Coronary artery (tissue), 2 donors: ENCODE measurements around the gene PERM1.
"Not testable (repeated sequence)": the region's sequence is repeated elsewhere in the genome, so short reads cannot be mapped to it uniquely, and the experiment has no call there.

Source experiments
- DNase-seq: peaks from one replicate; pipeline ENCODE4 v3.0.0-alpha.2; 2017; ENCODE audit warnings: low spot score
- H3K27ac ChIP-seq, 2 donors: fragments of 200-600 bp; sonication (generic); one replicate each; pipeline ENCODE4 v1.5.1; 2016 to 2019
- H3K4me3 ChIP-seq: fragments of 200-600 bp; sonication (generic); 2 replicates; pipeline ENCODE4 v1.5.1; 2016; ENCODE audit warnings: mild to moderate bottlenecking, moderate library complexity
- TF ChIP-seq, protein P1 (sequence below): fragments of 200-600 bp; sonication (generic); IDR thresholded peaks from one replicate; pipeline ENCODE4 v1.5.1; 2019; ENCODE audit warnings: antibody characterized with exemption

Gene PERM1

DNA sequence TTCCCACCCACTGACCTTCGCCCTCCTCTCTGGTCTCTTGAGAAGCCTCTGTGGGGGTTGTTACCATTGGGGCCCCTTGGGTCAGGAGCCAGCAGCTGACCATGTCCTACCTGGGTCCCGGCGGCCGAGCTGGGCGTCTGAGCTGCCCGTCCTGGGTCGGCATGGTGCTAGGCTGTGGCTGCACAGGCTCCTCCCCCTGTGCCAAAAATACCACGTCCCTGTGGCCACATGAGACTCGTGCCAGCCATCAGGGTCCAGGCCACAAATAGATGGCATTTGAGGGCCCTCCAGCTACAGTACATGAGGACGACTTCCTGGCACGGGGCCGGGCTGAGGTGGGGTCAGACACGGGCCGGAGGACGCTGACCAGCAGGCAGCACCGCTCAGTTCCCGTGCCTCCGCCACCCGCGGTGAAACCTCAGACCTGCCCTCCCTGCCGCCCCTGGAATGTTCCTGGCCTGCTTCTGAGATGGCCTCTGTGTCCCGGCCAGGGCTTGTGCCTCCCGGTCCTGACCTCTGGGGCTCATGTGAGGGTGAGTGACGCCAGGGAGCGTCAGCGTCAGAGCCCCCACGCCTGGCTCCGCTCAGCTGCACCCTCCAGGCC lies at the start of gene PERM1:
TSS of gene PERM1 (minus strand) at position 139 of the 604 bp plus-strand sequence. CDS start 1,064 bp downstream, outside the sequence.
- TF ChIP-seq, protein P1, sequence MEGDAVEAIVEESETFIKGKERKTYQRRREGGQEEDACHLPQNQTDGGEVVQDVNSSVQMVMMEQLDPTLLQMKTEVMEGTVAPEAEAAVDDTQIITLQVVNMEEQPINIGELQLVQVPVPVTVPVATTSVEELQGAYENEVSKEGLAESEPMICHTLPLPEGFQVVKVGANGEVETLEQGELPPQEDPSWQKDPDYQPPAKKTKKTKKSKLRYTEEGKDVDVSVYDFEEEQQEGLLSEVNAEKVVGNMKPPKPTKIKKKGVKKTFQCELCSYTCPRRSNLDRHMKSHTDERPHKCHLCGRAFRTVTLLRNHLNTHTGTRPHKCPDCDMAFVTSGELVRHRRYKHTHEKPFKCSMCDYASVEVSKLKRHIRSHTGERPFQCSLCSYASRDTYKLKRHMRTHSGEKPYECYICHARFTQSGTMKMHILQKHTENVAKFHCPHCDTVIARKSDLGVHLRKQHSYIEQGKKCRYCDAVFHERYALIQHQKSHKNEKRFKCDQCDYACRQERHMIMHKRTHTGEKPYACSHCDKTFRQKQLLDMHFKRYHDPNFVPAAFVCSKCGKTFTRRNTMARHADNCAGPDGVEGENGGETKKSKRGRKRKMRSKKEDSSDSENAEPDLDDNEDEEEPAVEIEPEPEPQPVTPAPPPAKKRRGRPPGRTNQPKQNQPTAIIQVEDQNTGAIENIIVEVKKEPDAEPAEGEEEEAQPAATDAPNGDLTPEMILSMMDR: no peak
- DNase-seq: no peak
- no peak within 1 kb of the TSS for H3K4me3 ChIP-seq
- H3K27ac ChIP-seq: peak within 1 kb of the TSS in 1 of 2 donors; percentile 3

DNA sequence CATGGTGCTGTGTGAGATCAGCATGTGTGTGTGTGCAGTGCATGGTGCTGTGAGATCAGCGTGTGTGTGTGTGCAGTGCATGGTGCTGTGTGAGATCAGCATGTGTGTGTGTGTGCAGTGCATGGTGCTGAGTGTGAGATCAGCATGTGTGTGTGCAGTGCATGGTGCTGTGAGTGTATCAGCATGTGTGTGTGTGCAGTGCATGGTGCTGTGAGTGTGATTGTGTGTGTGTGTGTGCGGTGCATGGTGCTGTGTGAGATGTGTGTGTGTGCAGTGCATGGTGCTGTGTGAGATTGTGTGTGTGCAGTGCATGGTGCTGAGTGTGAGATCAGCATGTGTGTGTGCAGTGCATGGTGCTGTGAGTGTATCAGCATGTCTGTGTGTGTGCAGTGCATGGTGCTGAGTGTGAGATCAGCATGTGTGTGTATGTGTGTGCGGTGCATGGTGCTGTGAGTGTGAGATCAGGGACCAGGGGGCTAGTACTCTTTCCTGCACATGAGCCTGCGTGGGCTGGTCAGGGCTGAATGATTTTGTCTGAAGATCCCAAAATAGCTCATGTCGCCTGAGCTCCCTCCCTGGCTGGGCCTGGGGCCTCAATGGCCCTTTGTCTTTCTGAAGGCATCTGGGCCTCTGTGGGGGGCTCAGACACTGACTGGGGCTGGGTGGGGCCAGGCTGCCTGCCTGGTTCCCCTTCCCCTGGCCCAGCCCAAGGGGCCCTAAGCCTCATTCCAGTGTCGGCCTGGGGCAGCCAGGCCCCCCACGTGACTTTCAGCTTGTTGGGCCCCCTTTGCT lies 49.2 kb upstream of the PERM1 start:
- H3K27ac ChIP-seq: not testable (repeated sequence)

DNA sequence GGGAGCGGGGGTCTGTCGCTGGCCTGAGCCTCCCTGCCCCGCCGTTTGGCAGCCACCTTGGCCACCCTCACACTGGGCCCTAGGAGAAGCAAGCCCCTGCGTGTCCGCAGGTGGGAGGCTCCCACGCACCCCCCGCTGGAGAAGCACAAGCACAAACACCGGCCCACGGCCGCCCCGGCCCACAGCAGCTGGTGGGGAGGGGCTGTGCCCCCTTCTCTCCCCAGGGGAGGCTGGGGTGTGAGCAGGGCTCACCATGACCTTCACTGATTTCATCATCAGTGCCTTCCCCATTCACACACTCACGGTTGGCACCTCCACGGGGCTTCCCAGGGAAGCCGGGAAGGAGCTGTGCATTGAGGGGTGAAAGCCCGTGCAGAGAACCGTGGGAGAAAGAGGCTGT lies 45.9 kb upstream of the PERM1 start:
- Histone ChIP-seq H3K4me3 (no peak overlapping the region), H3K27ac (no peak overlapping the region)
- no peak for DNase-seq
- TF ChIP-seq, protein P1: no peak

More for the DNA sequence above, 49.2 kb upstream of the PERM1 start:
- DNase-seq, H3K4me3 ChIP-seq: not testable (repeated sequence)

GRCh38 chr1:1026599-1027413 lies 44.9 kb upstream of the PERM1 start:
- Histone ChIP-seq H3K4me3 (no peak overlapping the region), H3K27ac (no peak overlapping the region)
- no peak for DNase-seq
- TF ChIP-seq, protein P1: no peak

GRCh38 chr1:1025730-1026129 lies 43.8 kb upstream of the PERM1 start:
- TF ChIP-seq, protein P1: no peak
- no peak overlapping the region for H3K4me3 ChIP-seq
- no peak for DNase-seq
- H3K27ac ChIP-seq: no peak overlapping the region

- Histone ChIP-seq H3K4me3 (no peak overlapping the region), H3K27ac (peak overlapping the region in 1 of 2 donors; percentile 1)
- no peak for DNase-seq
- TF ChIP-seq, protein P1: no peak
Observed at GRCh38 chr1:1024771-1025699, 43.1 kb upstream of the PERM1 start.
